Cardiac muscle cell (in vitro differentiated cells and primary cell): ENCODE measurements around the gene DAPK3. TPM values are rescaled to one million over a fixed set of nuclear protein-coding genes. Genes with fewer than 3 reads are reported as not detected.
"Not testable (repeated sequence)": the region's sequence is repeated elsewhere in the genome, so short reads cannot be mapped to it uniquely, and the experiment has no call there.

ENCODE experiments used
- DNase-seq, 2 donors: peaks; one replicate each; pipeline versions ENCODE4 v3.0.0 to v3.0.0-alpha.2; 2010 to 2017; ENCODE audit warnings: low read depth in 1 of 2, low spot score in 1 of 2
- H3K27ac ChIP-seq: fragments of 200-600 bp; sonication (generic); 2 replicates; pipeline ENCODE4 v1.5.1; 2016
- H3K27me3 ChIP-seq: fragments of 200-600 bp; sonication (generic); 2 replicates; pipeline ENCODE4 v1.6.0; 2016; ENCODE audit warnings: control low read depth
- H3K36me3 ChIP-seq: fragments of 200-600 bp; sonication (generic); 2 replicates; pipeline ENCODE4 v1.5.1; 2016; ENCODE audit warnings: control low read depth
- H3K4me1 ChIP-seq: fragments of 200-600 bp; sonication (generic); 2 replicates; pipeline ENCODE4 v1.8.1; 2017; ENCODE audit warnings: low read depth, mild to moderate bottlenecking, mixed run types
- H3K4me3 ChIP-seq: fragments of 200-600 bp; sonication (generic); 2 replicates; pipeline ENCODE4 v1.5.1; 2016; ENCODE audit warnings: mild to moderate bottlenecking
- H3K9me3 ChIP-seq: fragments of 200-600 bp; sonication (generic); 2 replicates; pipeline ENCODE4 v1.5.1; 2017; ENCODE audit warnings: low read depth, mild to moderate bottlenecking, control low read depth
- CTCF ChIP-seq: IDR thresholded peaks from 2 replicates; pipeline ENCODE4 v1.5.1; 2012; ENCODE audit warnings: low read depth, mild to moderate bottlenecking, low read length
- polyA plus RNA-seq: library from polyadenylated mRNA; unstranded; fragments of >200 nt; fragmentation: Nextera tagmentation; extraction: Ambion mirVana; gene quantifications from 2 replicates; pipeline ENCODE4 v1.2.1, GENCODE V29; 2016
- total RNA-seq: library from RNA; depleted of rRNA; stranded (reverse); fragments of >200 nt; gene quantifications from 2 replicates; pipeline ENCODE4 v1.2.3, GENCODE V29; 2016

Gene DAPK3
- total and polyA plus RNA-seq, 2 experiments from 2014 or later = 72.1 to 157 TPM

GRCh38 chr19:3944018-3944721 lies 26.7 kb downstream of the DAPK3 start:
- Histone ChIP-seq H3K36me3 (no peaks in the 10 kb centered on the region), H3K4me1 (no peaks in the 10 kb centered on the region), H3K27ac (no peak overlapping the region), H3K4me3 (no peak overlapping the region), H3K27me3 (no peaks in the 10 kb centered on the region), H3K9me3 (no peaks in the 10 kb centered on the region)
- DNase-seq = no peak
- no peak for TF ChIP-seq CTCF

GRCh38 chr19:3942790-3943409 lies 28.0 kb downstream of the DAPK3 start:
- Histone ChIP-seq H3K4me3 (no peak overlapping the region), H3K4me1 (no peaks in the 10 kb centered on the region), H3K36me3 (no peaks in the 10 kb centered on the region), H3K9me3 (no peaks in the 10 kb centered on the region), H3K27ac (peak overlapping the region; percentile 39), H3K27me3 (no peaks in the 10 kb centered on the region)
- no peak for TF ChIP-seq CTCF
- no peak for DNase-seq

- not testable (repeated sequence) for H3K27me3 ChIP-seq, H3K4me1 ChIP-seq, H3K4me3 ChIP-seq, DNase-seq, H3K27ac ChIP-seq, H3K9me3 ChIP-seq, H3K36me3 ChIP-seq
These were observed 32.5 kb downstream of the DAPK3 start for GRCh38 chr19:3938300-3938950.

- no peak for TF ChIP-seq CTCF
- peaks cover 3% of the 10 kb centered on the region for H3K4me1 ChIP-seq
- no peaks in the 10 kb centered on the region for H3K27me3 ChIP-seq
- no peak for DNase-seq
- H3K9me3 ChIP-seq = no peaks in the 10 kb centered on the region
- H3K27ac ChIP-seq = no peak overlapping the region
- H3K4me3 ChIP-seq = no peak overlapping the region
- H3K36me3 ChIP-seq = no peaks in the 10 kb centered on the region
These were observed 34.1 kb downstream of the DAPK3 start for GRCh38 chr19:3936506-3937442.

GRCh38 chr19:3932931-3933810 lies 37.7 kb downstream of the DAPK3 start, which contains the start of gene NMRK2:
NMRK2 (plus strand) TSS chr19:3933069; CDS start chr19:3933672, 603 bp downstream.
- peak in 1 of 2 donors; percentile 77 for DNase-seq
- Histone ChIP-seq H3K9me3 (no peaks in the 10 kb centered on the region), H3K4me3 (peak within 1 kb of the TSS; percentile 25), H3K36me3 (no peaks in the 10 kb centered on the region), H3K4me1 (peaks cover 3% of the 10 kb centered on the region), H3K27me3 (no peaks in the 10 kb centered on the region), H3K27ac (peak within 1 kb of the TSS; percentile 87)
- TF ChIP-seq CTCF = no peak
